GM20000 (cell line): ENCODE results near the gene HS3ST4.
A peak's percentile ranks its signal among the peaks of the same experiment; 100 is the strongest.

Experiments used
- DNase-seq: peaks from one replicate; pipeline ENCODE4 v3.0.0; 2012; ENCODE audit warnings: low spot score
- TF ChIP-seq, protein P1 (sequence below): IDR thresholded peaks from 2 replicates; pipeline ENCODE4 v1.5.1; 2012; ENCODE audit warnings: mild to moderate bottlenecking, control low read depth; ENCODE audit errors: extremely low read depth, missing control alignments

Gene HS3ST4

DNA sequence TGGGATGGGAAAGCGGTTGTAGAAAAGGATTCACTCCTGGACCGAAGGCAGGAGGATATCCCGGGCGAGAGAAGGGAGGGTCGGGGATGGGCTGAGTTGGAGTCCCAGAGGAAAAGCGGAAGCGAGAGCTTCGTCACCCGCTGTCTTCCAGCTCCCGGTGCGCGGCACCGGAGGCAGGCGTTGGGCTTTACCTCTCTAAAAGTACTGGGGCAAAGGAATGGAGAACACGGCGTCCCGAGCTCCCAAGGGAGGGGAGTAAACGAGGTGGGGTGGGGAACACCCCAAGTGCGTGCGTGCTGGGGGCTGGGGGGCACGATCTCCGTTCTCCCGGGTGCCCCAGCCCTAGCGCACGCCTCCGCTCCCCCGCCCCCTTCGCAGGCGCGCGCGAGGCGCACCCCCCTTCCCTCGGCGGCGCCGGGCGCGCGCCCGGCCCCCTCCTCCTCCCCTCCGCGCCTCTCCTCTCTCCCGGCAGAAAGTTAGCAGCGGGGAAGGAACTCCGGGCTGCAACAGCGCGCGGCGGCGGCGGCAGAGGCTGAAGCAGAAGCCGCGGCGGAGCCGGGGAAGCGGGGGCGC, at the start of gene HS3ST4:
HS3ST4 (plus strand) TSS at position 441 of the 573 bp plus-strand sequence.
- DNase-seq = peak; percentile 38
- TF ChIP-seq, protein P1, sequence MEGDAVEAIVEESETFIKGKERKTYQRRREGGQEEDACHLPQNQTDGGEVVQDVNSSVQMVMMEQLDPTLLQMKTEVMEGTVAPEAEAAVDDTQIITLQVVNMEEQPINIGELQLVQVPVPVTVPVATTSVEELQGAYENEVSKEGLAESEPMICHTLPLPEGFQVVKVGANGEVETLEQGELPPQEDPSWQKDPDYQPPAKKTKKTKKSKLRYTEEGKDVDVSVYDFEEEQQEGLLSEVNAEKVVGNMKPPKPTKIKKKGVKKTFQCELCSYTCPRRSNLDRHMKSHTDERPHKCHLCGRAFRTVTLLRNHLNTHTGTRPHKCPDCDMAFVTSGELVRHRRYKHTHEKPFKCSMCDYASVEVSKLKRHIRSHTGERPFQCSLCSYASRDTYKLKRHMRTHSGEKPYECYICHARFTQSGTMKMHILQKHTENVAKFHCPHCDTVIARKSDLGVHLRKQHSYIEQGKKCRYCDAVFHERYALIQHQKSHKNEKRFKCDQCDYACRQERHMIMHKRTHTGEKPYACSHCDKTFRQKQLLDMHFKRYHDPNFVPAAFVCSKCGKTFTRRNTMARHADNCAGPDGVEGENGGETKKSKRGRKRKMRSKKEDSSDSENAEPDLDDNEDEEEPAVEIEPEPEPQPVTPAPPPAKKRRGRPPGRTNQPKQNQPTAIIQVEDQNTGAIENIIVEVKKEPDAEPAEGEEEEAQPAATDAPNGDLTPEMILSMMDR = no peak

DNA sequence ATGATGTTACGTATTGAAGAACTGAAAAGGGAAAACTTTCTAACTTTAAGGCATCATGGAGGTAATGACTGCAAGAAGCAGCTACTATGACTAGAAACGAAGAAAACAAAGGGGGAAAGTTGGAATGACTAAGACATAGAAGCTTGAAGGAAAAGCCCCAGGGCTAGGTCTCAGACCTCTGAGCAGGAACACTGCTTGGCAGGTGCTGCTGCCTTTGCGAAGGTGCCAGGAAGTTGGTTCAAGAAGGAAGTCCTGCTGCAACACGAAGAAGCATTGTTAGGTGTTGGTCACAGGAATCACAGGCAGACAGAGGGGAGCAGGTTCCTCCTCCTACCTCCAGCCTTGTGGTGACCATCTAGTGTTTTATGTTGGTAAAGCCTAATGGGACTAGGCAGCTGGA, 48.1 kb upstream of the HS3ST4 start:
- TF ChIP-seq, protein P1 = no peak
- DNase-seq = no peak

DNA sequence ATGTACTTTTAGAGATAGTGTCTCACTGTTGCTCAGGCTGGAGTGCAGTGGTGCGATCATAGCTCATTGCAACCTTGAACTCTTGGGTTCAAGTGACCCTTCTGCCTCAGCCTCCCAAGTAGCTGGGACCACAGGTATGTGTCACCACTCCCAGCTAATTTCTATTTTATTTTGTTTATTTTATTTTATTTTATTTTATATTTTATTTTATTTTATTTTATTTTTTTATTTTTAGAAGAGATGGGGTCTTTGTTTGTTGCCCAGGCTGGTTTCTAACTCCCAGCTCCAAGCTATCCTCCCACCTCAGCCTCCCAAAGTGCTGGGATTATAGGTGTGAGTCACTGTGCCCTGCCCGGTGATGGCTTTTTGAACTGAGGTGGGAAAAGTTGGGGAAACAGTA, 35.1 kb upstream of the HS3ST4 start:
- DNase-seq = no peak

DNA sequence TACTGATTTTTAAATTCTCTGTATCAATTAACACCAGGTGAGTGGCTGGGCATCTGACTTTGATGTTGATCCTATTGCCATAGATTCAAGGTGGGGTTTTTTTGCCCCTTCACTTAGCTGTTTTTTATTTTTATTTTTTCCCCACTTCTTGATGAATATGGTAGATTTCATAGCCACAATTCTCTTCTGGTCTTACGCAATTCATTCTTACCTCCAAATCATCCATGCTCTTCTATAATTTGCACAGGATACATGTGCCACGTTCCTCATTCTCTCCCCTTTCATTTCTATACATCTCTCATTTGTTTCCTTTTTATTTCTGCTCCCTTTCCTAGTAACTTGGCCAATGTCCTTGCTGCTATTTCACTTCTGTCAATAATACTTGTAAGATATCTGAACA, 14.9 kb upstream of the HS3ST4 start:
- DNase-seq = no peak

More for the DNA sequence above, 35.1 kb upstream of the HS3ST4 start:
- TF ChIP-seq, protein P1 = no peak

DNA sequence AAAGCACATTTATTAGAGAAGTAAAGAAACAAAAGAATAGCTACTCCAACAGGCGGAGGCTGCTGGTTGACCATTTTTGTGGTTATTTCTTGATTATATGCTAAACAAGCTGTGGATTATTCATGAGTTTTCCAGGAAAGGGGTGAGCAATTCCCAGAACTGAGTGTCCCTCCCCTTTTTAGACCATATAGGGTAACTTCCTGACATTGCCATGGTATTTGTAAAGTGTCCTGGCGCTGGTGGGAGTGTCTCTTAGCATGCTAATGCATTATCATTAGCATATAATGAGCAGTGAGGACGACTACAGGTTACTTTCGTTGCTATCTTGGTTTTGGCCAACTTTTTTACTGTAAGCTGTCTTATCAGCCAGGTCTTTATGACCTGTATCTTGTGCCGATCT, 12.2 kb upstream of the HS3ST4 start:
- DNase-seq = no peak
- TF ChIP-seq, protein P1 = no peak

More for the DNA sequence above, 14.9 kb upstream of the HS3ST4 start:
- TF ChIP-seq, protein P1 = no peak

DNA sequence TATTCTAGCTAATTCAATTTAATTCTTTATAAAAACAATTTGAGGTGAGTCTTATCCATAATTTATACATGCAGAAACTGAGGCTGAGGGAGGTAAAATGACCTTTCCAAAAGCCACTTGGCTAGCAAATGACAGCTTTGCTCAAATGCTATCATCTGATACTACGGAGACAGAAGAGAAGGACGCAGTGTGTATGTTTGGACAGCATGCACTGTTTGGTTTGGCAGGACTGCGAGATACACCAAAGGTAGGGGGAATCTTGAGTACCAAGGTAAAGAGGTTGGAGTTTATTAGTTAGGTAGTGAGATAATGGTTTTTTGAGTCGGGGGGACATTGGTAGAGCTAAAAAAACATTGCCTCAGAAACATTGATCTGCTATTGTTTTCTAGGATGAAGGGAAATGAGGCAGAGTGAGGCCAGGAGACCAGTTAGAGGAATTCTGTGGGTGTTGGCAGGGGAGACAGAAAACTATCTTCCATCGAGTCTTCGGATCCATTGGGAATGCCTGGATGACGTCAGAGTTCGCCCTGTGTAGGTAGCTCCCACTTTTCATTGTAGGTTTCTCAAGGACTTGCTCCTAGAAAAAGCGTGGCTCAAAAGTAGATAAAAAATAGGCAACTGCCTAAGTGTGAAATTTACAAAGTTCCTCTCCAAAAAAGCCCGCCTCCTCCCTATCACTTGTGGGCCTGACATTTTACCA, 2.5 kb upstream of the HS3ST4 start:
- DNase-seq = no peak
- TF ChIP-seq, protein P1 = no peak

DNA sequence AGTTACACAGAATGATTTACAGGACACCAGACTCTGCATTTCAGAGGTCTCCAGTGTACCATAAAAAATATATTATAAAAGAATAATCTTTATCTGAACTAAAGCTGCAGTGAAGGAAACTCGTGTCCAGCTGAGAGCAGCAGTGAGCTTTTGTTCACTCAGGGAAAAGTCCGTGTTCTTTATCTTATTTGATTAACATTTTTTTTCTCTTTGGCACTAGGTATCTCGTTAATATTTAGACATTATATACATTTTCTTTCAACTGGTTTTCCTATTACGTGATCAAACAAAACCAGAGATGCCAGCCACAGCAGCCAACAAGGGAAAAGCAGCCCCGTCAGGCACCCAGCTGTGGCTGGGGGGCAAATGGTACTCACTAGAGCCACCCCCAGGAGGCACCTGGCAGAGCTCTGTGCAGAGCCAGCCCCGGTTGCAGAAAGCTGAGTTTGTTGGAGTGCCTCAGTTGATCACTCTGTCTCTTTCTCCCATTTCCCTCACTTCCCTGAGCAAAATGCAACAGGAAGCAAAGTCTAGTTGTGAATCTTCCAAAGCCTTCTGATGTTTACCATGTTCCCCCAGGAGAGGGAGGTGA, 1.1 kb upstream of the HS3ST4 start:
- DNase-seq = no peak
- TF ChIP-seq, protein P1 = no peak
